HCT116 (cell line): Measurements from ENCODE around the gene KCND3. TPM values are rescaled to one million over a fixed set of nuclear protein-coding genes. Genes with fewer than 3 reads are reported as not detected.

Source experiments
- ATAC-seq: fragments of 200-7000 bp; cut with Tn5 transposase; 2 replicates; pipeline ENCODE4 v1.9.1; 2020; ENCODE audit warnings: mild to moderate bottlenecking, moderate library complexity
- BruUV-seq: library from RNA; stranded (reverse); fragments of 400-500 nt; replicated peaks from 2 replicates; lab custom pipeline; 2021; lab: Mats Ljungman, UMichigan
- CTCF ChIA-PET: fragments of 300-600 bp; sonication (Branson Sonifier 250); formaldehyde crosslinking; loops from one replicate; lab custom pipeline; 2021; ENCODE audit warnings: antibody characterized with exemption; lab: Charles Lee
- POLR2A ChIA-PET: fragments of 300-600, 350-600 bp; sonication (Branson Sonifier 250); formaldehyde crosslinking; loops from one replicate; lab custom pipeline; 2021; ENCODE audit warnings: antibody characterized with exemption; lab: Charles Lee
- RAD21 ChIA-PET, 2 experiments: fragments of 300-600 bp; sonication (Branson Sonifier 250); formaldehyde crosslinking; loops; one replicate each; lab custom pipeline; 2023; ENCODE audit warnings: low total read pairs in 2 of 2; ENCODE audit not compliant: uncharacterized antibody in 2 of 2, unreplicated experiment in 2 of 2, low non-redundant PET in 1 of 2; lab: Charles Lee
- DNase-seq: peaks from one replicate; pipeline ENCODE4 v3.0.0-alpha.2; 2010; ENCODE audit warnings: low read depth, low spot score
- H2AFZ ChIP-seq: fragments of 200-600 bp; shearing (Covaris generic), sonication (generic); 2 replicates; pipeline ENCODE4 v1.6.1; 2017; ENCODE audit warnings: low read depth, mixed run types, mixed read lengths, antibody characterized with exemption, low read length; ENCODE audit not compliant: poor library complexity, severe bottlenecking
- H3K27ac ChIP-seq: 2 replicates; pipeline ENCODE4 v1.5.1; 2012; ENCODE audit warnings: low read depth, low read length
- H3K27me3 ChIP-seq: fragments of 200-600 bp; sonication (generic); 2 replicates; pipeline ENCODE4 v1.6.1; 2016; ENCODE audit warnings: mixed run types, low read length, mixed read lengths; ENCODE audit not compliant: insufficient read depth
- H3K36me3 ChIP-seq, 2 experiments: fragments of 200-500 bp in 1 of 2; fragments of 200-600 bp in 1 of 2; sonication (Bioruptor generic) in 1 of 2; sonication (generic) in 1 of 2; 2 replicates each; pipeline versions ENCODE4 v1.5.1 to v1.6.1; 2014 to 2016; ENCODE audit warnings: low read length in 2 of 2, inconsistent platforms in 1 of 2, mixed read lengths in 1 of 2, mixed run types in 1 of 2; ENCODE audit not compliant: insufficient read depth in 2 of 2, control insufficient read depth in 1 of 2
- H3K4me1 ChIP-seq, 2 experiments: fragments of 200-600 bp in 1 of 2; sonication (generic) in 1 of 2; 2 replicates each; pipeline versions ENCODE4 v1.5.1 to v1.6.1; 2012 to 2017; ENCODE audit warnings: low read length in 2 of 2, inconsistent platforms in 1 of 2, mild to moderate bottlenecking in 1 of 2, mixed read lengths in 1 of 2, mixed run types in 1 of 2, moderate library complexity in 1 of 2; ENCODE audit not compliant: insufficient read depth in 2 of 2, control insufficient read depth in 1 of 2
- H3K4me2 ChIP-seq: fragments of 200-600 bp; sonication (generic); 2 replicates; pipeline ENCODE4 v1.6.1; 2017; ENCODE audit warnings: mixed run types, low read length, mixed read lengths
- H3K4me3 ChIP-seq, 2 experiments: fragments of 200-600 bp in 1 of 2; sonication (generic) in 1 of 2; replicated peaks in 1 of 2; 2 replicates each; pipeline ENCODE4 v1.5.1; 2011 to 2016; ENCODE audit warnings: low read length in 2 of 2, control low read depth in 1 of 2, low read depth in 1 of 2, mild to moderate bottlenecking in 1 of 2, mixed read lengths in 1 of 2, mixed run types in 1 of 2
- H3K79me2 ChIP-seq: fragments of 200-600 bp; sonication (generic); 2 replicates; pipeline ENCODE4 v1.6.1; 2017; ENCODE audit warnings: mild to moderate bottlenecking, mixed run types, low read length, moderate library complexity, mixed read lengths; ENCODE audit not compliant: insufficient read depth
- H3K9ac ChIP-seq: fragments of 200-600 bp; sonication (generic); 2 replicates; pipeline ENCODE4 v1.6.1; 2016; ENCODE audit warnings: low read length, mixed read lengths
- H3K9me2 ChIP-seq: fragments of 200-600 bp; sonication (generic), shearing (Covaris generic); 2 replicates; pipeline ENCODE4 v1.6.1; 2017; ENCODE audit warnings: mixed run types, mild to moderate bottlenecking, moderate library complexity; ENCODE audit not compliant: insufficient read depth
- H3K9me3 ChIP-seq, 2 experiments: fragments of 200-500 bp in 1 of 2; fragments of 200-600 bp in 1 of 2; sonication (Bioruptor generic) in 1 of 2; sonication (generic) in 1 of 2; 2 replicates each; pipeline ENCODE4 v1.6.1; 2014 to 2017; ENCODE audit warnings: low read length in 2 of 2, mixed read lengths in 2 of 2, inconsistent platforms in 1 of 2, low read depth in 1 of 2, mild to moderate bottlenecking in 1 of 2, mixed run types in 1 of 2, moderate library complexity in 1 of 2; ENCODE audit not compliant: control insufficient read depth in 1 of 2, insufficient read depth in 1 of 2
- H4K20me1 ChIP-seq: fragments of 200-600 bp; sonication (generic), shearing (Covaris generic); 2 replicates; pipeline ENCODE4 v1.6.1; 2017; ENCODE audit warnings: mixed run types, mild to moderate bottlenecking, moderate library complexity; ENCODE audit not compliant: insufficient read depth
- ELF1 ChIP-seq: IDR thresholded peaks from 2 replicates; pipeline ENCODE4 v1.6.1; 2012; ENCODE audit warnings: low read depth, borderline replicate concordance
- TCF7L2 ChIP-seq: IDR thresholded peaks from 2 replicates; pipeline ENCODE4 v1.7.0; 2011; ENCODE audit warnings: borderline replicate concordance, inconsistent platforms; ENCODE audit not compliant: insufficient read depth, insufficient read length; ENCODE audit errors: extremely low read depth
- ZNF274 ChIP-seq: fragments of 200-500 bp; sonication (Bioruptor generic); IDR thresholded peaks from 2 replicates; pipeline ENCODE4 v1.6.1; 2014; ENCODE audit warnings: mild to moderate bottlenecking, low read depth, low read length, inconsistent platforms
- intact Hi-C: fragments of 100-400 bp; cut with micrococcal nuclease; formaldehyde crosslinking; loops from 2 replicates; pipeline ENCODE4 v1.10.0; 2022
- total RNA-seq: library from RNA; stranded (reverse); gene quantifications from one replicate; pipeline ENCODE4 v1.2.1, GENCODE V29; 2021; ENCODE audit not compliant: unreplicated experiment
- TF ChIP-seq, protein P1 (sequence below), 3 experiments: fragments of 200-600 bp in 1 of 3; sonication (generic) in 1 of 3; IDR thresholded peaks in 2 of 3; conservative IDR thresholded peaks in 1 of 3; 2 replicates each; pipeline ENCODE4 v1.5.1; 2012 to 2017; ENCODE audit warnings: low read depth in 2 of 3, low read length in 2 of 3, antibody characterized with exemption in 1 of 3, borderline replicate concordance in 1 of 3, control low read depth in 1 of 3, mild to moderate bottlenecking in 1 of 3, mixed read lengths in 1 of 3, mixed run types in 1 of 3, moderate library complexity in 1 of 3; ENCODE audit not compliant: insufficient read depth in 1 of 3
- TF ChIP-seq, protein P2 (sequence below): IDR thresholded peaks from 2 replicates; pipeline ENCODE4 v1.6.1; 2012; ENCODE audit warnings: low read depth

KCND3 gene
- total RNA-seq, 1 experiment from 2014 or later: 0.44 TPM

DNA sequence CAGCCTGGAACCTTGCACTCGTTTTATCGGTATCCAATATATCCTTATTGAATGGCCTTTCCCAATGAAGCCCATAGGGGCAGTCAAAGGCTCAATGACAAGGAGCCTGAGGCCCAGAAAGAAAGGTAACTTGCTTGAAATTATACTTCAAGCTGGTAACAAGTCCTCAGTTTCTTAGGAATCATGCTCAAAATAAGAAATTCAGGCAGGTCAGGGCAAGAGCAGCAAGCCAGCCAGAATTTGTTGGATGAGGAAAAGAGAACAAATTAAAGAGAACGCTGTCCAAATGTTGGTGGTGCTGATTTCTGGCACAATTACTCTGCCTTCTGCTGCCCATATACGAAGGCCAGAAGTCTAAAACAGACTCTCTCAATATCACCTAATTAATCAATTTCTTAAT, 156.1 kb downstream of the KCND3 start:
- ChIA-PET POLR2A (no interaction called here), CTCF (no interaction called here), RAD21 (no interaction called here)
- no peaks in the 10 kb centered on the region for H3K9me3 ChIP-seq
- ATAC-seq (no peak), DNase-seq (no peak)
- peaks cover 47% of the 10 kb centered on the region for H3K27me3 ChIP-seq
- no TSS peak for BruUV-seq
- H3K9ac ChIP-seq: no peak overlapping the region
- no peaks in the 10 kb centered on the region for H3K9me2 ChIP-seq
- no peaks in the 10 kb centered on the region for H3K36me3 ChIP-seq
- H3K79me2 ChIP-seq: no peaks in the 10 kb centered on the region
- H4K20me1 ChIP-seq: no peaks in the 10 kb centered on the region
- H3K4me3 ChIP-seq: no peak overlapping the region
- H3K4me1 ChIP-seq: no peaks in the 10 kb centered on the region
- no peak overlapping the region for H2AFZ ChIP-seq
- intact Hi-C loops: no loop called here
- no peak for TF ChIP-seq ZNF274
- TF ChIP-seq, protein P1, sequence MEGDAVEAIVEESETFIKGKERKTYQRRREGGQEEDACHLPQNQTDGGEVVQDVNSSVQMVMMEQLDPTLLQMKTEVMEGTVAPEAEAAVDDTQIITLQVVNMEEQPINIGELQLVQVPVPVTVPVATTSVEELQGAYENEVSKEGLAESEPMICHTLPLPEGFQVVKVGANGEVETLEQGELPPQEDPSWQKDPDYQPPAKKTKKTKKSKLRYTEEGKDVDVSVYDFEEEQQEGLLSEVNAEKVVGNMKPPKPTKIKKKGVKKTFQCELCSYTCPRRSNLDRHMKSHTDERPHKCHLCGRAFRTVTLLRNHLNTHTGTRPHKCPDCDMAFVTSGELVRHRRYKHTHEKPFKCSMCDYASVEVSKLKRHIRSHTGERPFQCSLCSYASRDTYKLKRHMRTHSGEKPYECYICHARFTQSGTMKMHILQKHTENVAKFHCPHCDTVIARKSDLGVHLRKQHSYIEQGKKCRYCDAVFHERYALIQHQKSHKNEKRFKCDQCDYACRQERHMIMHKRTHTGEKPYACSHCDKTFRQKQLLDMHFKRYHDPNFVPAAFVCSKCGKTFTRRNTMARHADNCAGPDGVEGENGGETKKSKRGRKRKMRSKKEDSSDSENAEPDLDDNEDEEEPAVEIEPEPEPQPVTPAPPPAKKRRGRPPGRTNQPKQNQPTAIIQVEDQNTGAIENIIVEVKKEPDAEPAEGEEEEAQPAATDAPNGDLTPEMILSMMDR (IDR thresholded peaks at IDR 0.05 in 2 of 3, conservative IDR thresholded peaks at IDR 0.05 in 1 of 3; ENCODE audit: borderline replicate concordance in 1 of 3, insufficient read depth in 1 of 3, low read depth in 2 of 3, low read length in 2 of 3): peak in 1 of 3 experiments; percentile 24; a peak in 2 of 6 replicates
- TF ChIP-seq TCF7L2: peak; percentile 40
- no peak for TF ChIP-seq ELF1
- TF ChIP-seq, protein P2, sequence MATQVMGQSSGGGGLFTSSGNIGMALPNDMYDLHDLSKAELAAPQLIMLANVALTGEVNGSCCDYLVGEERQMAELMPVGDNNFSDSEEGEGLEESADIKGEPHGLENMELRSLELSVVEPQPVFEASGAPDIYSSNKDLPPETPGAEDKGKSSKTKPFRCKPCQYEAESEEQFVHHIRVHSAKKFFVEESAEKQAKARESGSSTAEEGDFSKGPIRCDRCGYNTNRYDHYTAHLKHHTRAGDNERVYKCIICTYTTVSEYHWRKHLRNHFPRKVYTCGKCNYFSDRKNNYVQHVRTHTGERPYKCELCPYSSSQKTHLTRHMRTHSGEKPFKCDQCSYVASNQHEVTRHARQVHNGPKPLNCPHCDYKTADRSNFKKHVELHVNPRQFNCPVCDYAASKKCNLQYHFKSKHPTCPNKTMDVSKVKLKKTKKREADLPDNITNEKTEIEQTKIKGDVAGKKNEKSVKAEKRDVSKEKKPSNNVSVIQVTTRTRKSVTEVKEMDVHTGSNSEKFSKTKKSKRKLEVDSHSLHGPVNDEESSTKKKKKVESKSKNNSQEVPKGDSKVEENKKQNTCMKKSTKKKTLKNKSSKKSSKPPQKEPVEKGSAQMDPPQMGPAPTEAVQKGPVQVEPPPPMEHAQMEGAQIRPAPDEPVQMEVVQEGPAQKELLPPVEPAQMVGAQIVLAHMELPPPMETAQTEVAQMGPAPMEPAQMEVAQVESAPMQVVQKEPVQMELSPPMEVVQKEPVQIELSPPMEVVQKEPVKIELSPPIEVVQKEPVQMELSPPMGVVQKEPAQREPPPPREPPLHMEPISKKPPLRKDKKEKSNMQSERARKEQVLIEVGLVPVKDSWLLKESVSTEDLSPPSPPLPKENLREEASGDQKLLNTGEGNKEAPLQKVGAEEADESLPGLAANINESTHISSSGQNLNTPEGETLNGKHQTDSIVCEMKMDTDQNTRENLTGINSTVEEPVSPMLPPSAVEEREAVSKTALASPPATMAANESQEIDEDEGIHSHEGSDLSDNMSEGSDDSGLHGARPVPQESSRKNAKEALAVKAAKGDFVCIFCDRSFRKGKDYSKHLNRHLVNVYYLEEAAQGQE: peak; percentile 62
- H3K4me2 ChIP-seq: no peak overlapping the region
- H3K27ac ChIP-seq: no peak overlapping the region
